Measurements from ENCODE around the gene GTF2IRD1. TPM values are rescaled to one million over a fixed set of nuclear protein-coding genes. Genes with fewer than 3 reads are reported as not detected.

The GTF2IRD1 gene
- total and polyA plus RNA-seq, 2 of the 4 experiments (the other 2 are of a cell fraction): 4.1 to 21.9 TPM

DNA sequence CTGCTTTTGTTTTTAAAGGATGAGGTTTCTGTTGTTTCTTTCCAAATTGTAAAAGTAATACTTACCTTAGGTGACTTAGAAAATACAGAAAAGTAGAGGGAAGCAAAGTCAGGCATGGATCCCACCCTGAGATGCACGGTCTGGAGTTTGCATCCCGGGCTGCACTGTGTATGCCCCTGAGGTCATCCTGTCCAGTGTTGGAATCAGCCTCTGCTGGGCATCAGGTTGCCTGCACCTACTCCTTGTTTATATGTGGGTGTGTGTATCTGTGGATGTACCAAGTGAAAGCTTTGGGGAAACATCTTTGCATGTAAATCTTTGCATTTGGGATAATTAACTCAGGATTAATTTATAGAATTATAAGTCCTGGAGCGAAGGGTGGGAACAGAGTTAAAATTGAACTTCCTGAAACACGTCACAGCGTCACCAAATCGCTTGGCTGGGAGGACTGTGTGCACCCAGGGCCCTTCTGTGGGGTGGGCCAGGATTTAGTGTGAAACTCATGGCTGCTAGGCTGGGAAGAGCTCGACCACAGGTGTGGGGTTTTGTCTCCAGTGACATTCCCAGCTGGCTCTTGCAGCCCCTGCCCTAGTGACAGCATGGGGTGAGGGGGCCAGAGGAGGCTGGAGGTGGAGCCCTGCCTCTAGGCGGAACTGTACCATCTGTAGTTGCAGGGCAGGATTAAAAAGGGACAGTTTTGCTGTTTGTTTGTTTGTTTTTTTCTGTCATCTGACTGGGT, 27.9 kb downstream of the GTF2IRD1 start:
- dilution Hi-C loops (cut with HindIII; ENCODE audit: low sequenced_read_pairs, unreplicated experiment): no loop called here
- CTCF ChIA-PET: no interaction called here
- intact Hi-C loops (cut with micrococcal nuclease): no loop called here
- Histone ChIP-seq H3K4me2 (ENCODE audit: low read depth, low read length) (no peak overlapping the region), H3K27me3 (ENCODE audit: control insufficient read depth, insufficient read depth, low read length) (no peaks in the 10 kb centered on the region), H4K91ac (ENCODE audit: insufficient read depth, low read depth, low read length) (peak overlapping the region; percentile 99), H2AK5ac (ENCODE audit: low read depth, low read length) (peak overlapping the region; percentile 85), H2BK5ac (ENCODE audit: low read depth, low read length, poor library complexity, severe bottlenecking) (peak overlapping the region; percentile 93), H3K4ac (ENCODE audit: low read depth, low read length) (peak overlapping the region; percentile 96), H2BK15ac (ENCODE audit: low read depth, low read length) (peak overlapping the region; percentile 96; the same call in 2 of the 3 replicates), H3K56ac (ENCODE audit: extremely low read depth, insufficient read depth, low read length) (no peak overlapping the region; the same call in 1 of the 2 replicates), H3K79me1 (ENCODE audit: low read depth in 1 of 2, low read length in 2 of 2) (peaks cover 13 to 87% of the 10 kb centered on the region in 2 experiments), H3K23ac (ENCODE audit: low read depth, low read length) (peak overlapping the region; percentile 93; the same call in 1 of the 2 replicates), H3K4me3 (ENCODE audit: insufficient read depth, low read depth, low read length) (no peak overlapping the region), H4K20me1 (ENCODE audit: insufficient read depth, low read length) (peaks cover 37% of the 10 kb centered on the region), H3K14ac (replicated peaks; ENCODE audit: low read depth, low read length) (peak overlapping the region; percentile 28; the same call in 1 of the 2 replicates), H2BK20ac (ENCODE audit: low read depth, low read length) (peak overlapping the region; percentile 63), H2BK120ac (ENCODE audit: low read depth, low read length) (peak overlapping the region; percentile 95), H3K36me3 (ENCODE audit: control insufficient read depth, insufficient read depth, low read length) (no peaks in the 10 kb centered on the region), H3K18ac (ENCODE audit: low read depth, low read length) (peak overlapping the region; percentile 48), H3K4me1 (ENCODE audit: control insufficient read depth, insufficient read depth, low read length) (peaks cover 60% of the 10 kb centered on the region), H3K9me3 (ENCODE audit: control insufficient read depth, insufficient read depth, low read length) (no peaks in the 10 kb centered on the region), H3K27ac (ENCODE audit: insufficient read depth, low read length) (peak overlapping the region; percentile 51; the same call in 1 of the 2 replicates), H2AK9ac (replicated peaks; ENCODE audit: low read depth, low read length, poor library complexity) (peak overlapping the region; percentile 81), H3K9ac (ENCODE audit: low read depth, low read length) (no peak overlapping the region), H3K9me1 (ENCODE audit: insufficient read depth, low read length) (peaks cover 22% of the 10 kb centered on the region), H2AFZ (replicated peaks; ENCODE audit: low read length, poor library complexity) (no peak overlapping the region), H4K5ac (ENCODE audit: low read depth, low read length) (peak overlapping the region; percentile 31), H4K8ac (ENCODE audit: low read depth in 2 of 2, low read length in 2 of 2) (peak overlapping the region; percentile 93 to 94; a peak in 3 of 4 replicates)
- in situ Hi-C loops (cut with MboI; ENCODE audit: low sequenced_read_pairs): no loop called here
- WGBS, 2 experiments (ENCODE audit: extremely low coverage in 2 of 2, insufficient read length in 1 of 2): 87% methylated on average over 6 of the region's 8 CpGs; no CpG with 5 or more reads in 1 of the 2 experiments
- POLR2A ChIA-PET (ENCODE audit: unreplicated experiment): no interaction called here
- no TSS peak for BruUV-seq (replicated peaks)
- no peak for ATAC-seq (ENCODE audit: low read depth)
- peak; percentile 31 for DNase-seq
- TF ChIP-seq CEBPB (IDR thresholded peaks at IDR 0.05; ENCODE audit: low read depth, low read length): no peak
- no peak for TF ChIP-seq CHD1 (IDR thresholded peaks at IDR 0.05; ENCODE audit: low read depth, low read length)
- peak; percentile 92 for TF ChIP-seq POLR2A (IDR thresholded peaks at IDR 0.05; ENCODE audit: low read depth, low read length)
- no peak for TF ChIP-seq NFE2L2 (IDR thresholded peaks at IDR 0.05; ENCODE audit: low read depth, low read length)
- TF ChIP-seq RCOR1 (IDR thresholded peaks at IDR 0.05; ENCODE audit: insufficient replicate concordance, low read length): no peak

All from IMR-90 (cell line).